Natural killer cell (primary cell): ENCODE results near the gene HHIP. TPM values are rescaled to one million over a fixed set of nuclear protein-coding genes. Genes with fewer than 3 reads are reported as not detected.

Experiments
- ATAC-seq, 3 donors: fragments of 150-1000 bp in 2 of 3; fragments of 200-7000 bp in 1 of 3; cut with Tn5 transposase; 1 replicate in 1 of 3; 2 replicates in 2 of 3; pipeline ENCODE4 v1.10.0; 2021; ENCODE audit warnings: mild to moderate bottlenecking in 2 of 3, moderate library complexity in 2 of 3
- DNase-seq, 2 donors: peaks; one replicate each; pipeline versions ENCODE4 v3.0.0 to v3.0.0-alpha.2; 2013 to 2021; ENCODE audit warnings: mixed read lengths in 1 of 2
- H3K27ac ChIP-seq: one replicate; pipeline ENCODE4 v1.5.1; 2013; ENCODE audit warnings: mild to moderate bottlenecking, low read length
- H3K27me3 ChIP-seq: one replicate; pipeline ENCODE4 v1.6.1; 2013; ENCODE audit warnings: low read length; ENCODE audit not compliant: control insufficient read depth, insufficient read depth
- H3K36me3 ChIP-seq: one replicate; pipeline ENCODE4 v1.6.1; 2013; ENCODE audit warnings: low read length; ENCODE audit not compliant: control insufficient read depth, insufficient read depth
- H3K4me1 ChIP-seq: one replicate; pipeline ENCODE4 v1.6.1; 2013; ENCODE audit warnings: low read length; ENCODE audit not compliant: control insufficient read depth, insufficient read depth
- H3K4me3 ChIP-seq: one replicate; pipeline ENCODE4 v1.5.1; 2013; ENCODE audit warnings: low read length
- H3K9me3 ChIP-seq: one replicate; pipeline ENCODE4 v1.6.1; 2013; ENCODE audit warnings: low read length; ENCODE audit not compliant: control insufficient read depth, insufficient read depth
- H3K27ac Mint-ChIP-seq, 2 donors: one replicate each; pipeline ENCODE4 v1.8.0; 2022; ENCODE audit warnings: mild to moderate bottlenecking in 2 of 2, mixed read lengths in 2 of 2, moderate library complexity in 1 of 2
- H3K27me3 Mint-ChIP-seq, 2 donors: one replicate each; pipeline ENCODE4 v1.8.0; 2022; ENCODE audit warnings: low read depth in 2 of 2, mixed read lengths in 2 of 2
- H3K36me3 Mint-ChIP-seq: one replicate; pipeline ENCODE4 v1.8.0; 2022; ENCODE audit warnings: mixed read lengths
- H3K4me1 Mint-ChIP-seq, 2 donors: one replicate each; pipeline ENCODE4 v1.8.0; 2022; ENCODE audit warnings: mixed read lengths in 2 of 2
- H3K4me3 Mint-ChIP-seq: one replicate; pipeline ENCODE4 v1.8.0; 2022; ENCODE audit warnings: mild to moderate bottlenecking, moderate library complexity, mixed read lengths
- H3K9me3 Mint-ChIP-seq, 2 donors: one replicate each; pipeline ENCODE4 v1.8.0; 2022; ENCODE audit warnings: mixed read lengths in 2 of 2
- WGBS: methylation state at CpG from one replicate; pipeline ENCODE4 v1.1.7; 2013; ENCODE audit warnings: missing lambda C conversion rate; ENCODE audit not compliant: insufficient coverage; 5-methylcytosine and 5-hydroxymethylcytosine counted together
- intact Hi-C: fragments of 100-400 bp; cut with micrococcal nuclease; formaldehyde crosslinking; loops from one replicate; pipeline ENCODE4 v1.14.2; 2022
- total RNA-seq, 4 donors: library from RNA; stranded (reverse); fragments of 120-200 nt in 1 of 4; gene quantifications; one replicate each; pipeline versions ENCODE4 v1.2.3 to v1.2.4, GENCODE V29; 2013 to 2022
- TF ChIP-seq, protein P1 (sequence below): fragments of 200-600 bp; IDR thresholded peaks from one replicate; pipeline ENCODE4 v1.8.0; 2022; ENCODE audit warnings: antibody characterized with exemption

HHIP gene
- total RNA-seq, 3 donors from 2014 or later (not counting 1 experiment from before 2014, with no cell fraction given): not detected

DNA sequence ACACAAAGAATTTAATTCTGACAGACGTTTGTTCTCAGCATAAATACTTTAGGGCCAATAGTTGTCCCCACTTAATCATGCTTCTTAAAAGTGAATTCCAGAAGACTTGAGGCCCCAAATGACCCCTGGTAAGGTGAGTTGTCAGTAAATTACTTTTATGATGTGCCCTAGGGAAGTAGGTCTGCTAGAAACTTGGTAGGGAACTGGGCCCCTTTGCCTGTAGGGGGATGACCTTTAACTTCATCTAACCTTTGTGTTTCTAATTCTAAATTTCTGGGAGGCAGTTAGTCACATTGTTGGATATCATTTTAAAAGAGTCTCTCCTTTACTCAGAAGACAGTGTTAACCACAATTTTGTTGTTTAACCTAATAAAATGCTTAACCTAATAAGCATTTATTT is 28.8 kb downstream of the HHIP start:
- Histone ChIP-seq H3K27me3 (no peaks in the 10 kb centered on the region), H3K27ac (no peak overlapping the region), H3K9me3 (no peaks in the 10 kb centered on the region), H3K4me1 (no peaks in the 10 kb centered on the region), H3K36me3 (no peaks in the 10 kb centered on the region), H3K4me3 (no peak overlapping the region)
- 73% methylated on average over 1 of the region's 1 CpG for WGBS
- ATAC-seq: no peak
- intact Hi-C loops: no loop called here
- TF ChIP-seq, protein P1, sequence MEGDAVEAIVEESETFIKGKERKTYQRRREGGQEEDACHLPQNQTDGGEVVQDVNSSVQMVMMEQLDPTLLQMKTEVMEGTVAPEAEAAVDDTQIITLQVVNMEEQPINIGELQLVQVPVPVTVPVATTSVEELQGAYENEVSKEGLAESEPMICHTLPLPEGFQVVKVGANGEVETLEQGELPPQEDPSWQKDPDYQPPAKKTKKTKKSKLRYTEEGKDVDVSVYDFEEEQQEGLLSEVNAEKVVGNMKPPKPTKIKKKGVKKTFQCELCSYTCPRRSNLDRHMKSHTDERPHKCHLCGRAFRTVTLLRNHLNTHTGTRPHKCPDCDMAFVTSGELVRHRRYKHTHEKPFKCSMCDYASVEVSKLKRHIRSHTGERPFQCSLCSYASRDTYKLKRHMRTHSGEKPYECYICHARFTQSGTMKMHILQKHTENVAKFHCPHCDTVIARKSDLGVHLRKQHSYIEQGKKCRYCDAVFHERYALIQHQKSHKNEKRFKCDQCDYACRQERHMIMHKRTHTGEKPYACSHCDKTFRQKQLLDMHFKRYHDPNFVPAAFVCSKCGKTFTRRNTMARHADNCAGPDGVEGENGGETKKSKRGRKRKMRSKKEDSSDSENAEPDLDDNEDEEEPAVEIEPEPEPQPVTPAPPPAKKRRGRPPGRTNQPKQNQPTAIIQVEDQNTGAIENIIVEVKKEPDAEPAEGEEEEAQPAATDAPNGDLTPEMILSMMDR: no peak
- Mint-ChIP-seq H3K36me3 (no peaks in the 10 kb centered on the region), H3K4me1 (no peaks in the 10 kb centered on the region), H3K4me3 (no peak overlapping the region), H3K27me3 (no peaks in the 10 kb centered on the region), H3K9me3 (no peaks in the 10 kb centered on the region), H3K27ac (no peak overlapping the region)
- no peak for DNase-seq

DNA sequence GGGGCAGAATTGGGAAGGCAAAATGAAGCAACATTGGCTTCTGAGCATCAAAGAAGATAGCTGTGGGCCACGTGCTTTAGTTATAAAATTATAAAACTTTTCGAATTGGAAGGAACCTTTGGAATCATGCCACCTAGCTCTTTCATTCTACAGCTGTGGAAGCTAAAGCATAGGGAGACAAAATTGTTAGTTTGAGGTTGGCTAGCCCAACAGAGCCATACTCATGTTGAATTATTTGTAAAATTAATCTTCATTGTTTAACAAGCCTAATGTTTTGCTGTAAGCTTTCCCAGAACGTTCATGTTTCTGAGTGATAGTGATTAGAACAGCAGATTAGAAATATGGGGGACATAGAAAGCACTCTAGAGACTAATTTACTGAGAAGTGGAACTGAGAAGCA is 35.9 kb downstream of the HHIP start:
- no peak overlapping the region for H3K27ac ChIP-seq
- Mint-ChIP-seq H3K9me3 (peaks cover 0 to 2% of the 10 kb centered on the region in 2 donors), H3K27me3 (no peaks in the 10 kb centered on the region), H3K4me1 (no peaks in the 10 kb centered on the region), H3K4me3 (no peak overlapping the region), H3K36me3 (no peaks in the 10 kb centered on the region), H3K27ac (no peak overlapping the region)
- no peaks in the 10 kb centered on the region for H3K9me3 ChIP-seq
- DNase-seq (no peak), ATAC-seq (no peak)
- intact Hi-C loops: no loop called here
- no peaks in the 10 kb centered on the region for H3K27me3 ChIP-seq
- WGBS: 56% methylated on average over 3 of the region's 3 CpGs
- no peaks in the 10 kb centered on the region for H3K4me1 ChIP-seq
- TF ChIP-seq, protein P1: no peak
- H3K4me3 ChIP-seq: no peak overlapping the region
- H3K36me3 ChIP-seq: no peaks in the 10 kb centered on the region

DNA sequence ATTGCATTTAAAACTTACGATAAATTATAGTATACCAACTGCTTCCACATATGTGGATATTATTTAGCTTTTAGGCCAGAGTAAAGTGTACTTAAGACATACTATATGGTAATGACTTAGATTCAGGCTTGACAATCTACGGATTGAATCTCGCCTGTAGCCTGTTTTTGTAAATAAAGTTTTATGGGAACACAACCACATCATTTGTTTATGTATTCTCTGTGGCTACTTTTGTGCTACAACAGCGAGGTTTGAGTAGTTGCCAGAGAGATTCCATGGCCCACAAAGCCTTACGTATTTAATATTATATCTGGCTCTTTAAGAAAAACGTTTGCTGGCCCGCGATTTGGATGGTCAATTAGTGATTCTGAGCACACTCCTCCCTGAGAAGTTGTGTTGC is 37.6 kb downstream of the HHIP start:
- no peak overlapping the region for H3K27ac ChIP-seq
- H3K36me3 ChIP-seq: no peaks in the 10 kb centered on the region
- DNase-seq (no peak), ATAC-seq (no peak)
- no peak overlapping the region for H3K4me3 ChIP-seq
- no peaks in the 10 kb centered on the region for H3K4me1 ChIP-seq
- Mint-ChIP-seq H3K27ac (no peak overlapping the region), H3K4me3 (no peak overlapping the region), H3K36me3 (no peaks in the 10 kb centered on the region), H3K27me3 (no peaks in the 10 kb centered on the region), H3K4me1 (no peaks in the 10 kb centered on the region), H3K9me3 (peaks cover 0 to 2% of the 10 kb centered on the region in 2 donors)
- WGBS: 92% methylated on average over 7 of the region's 8 CpGs
- TF ChIP-seq, protein P1: no peak
- no peaks in the 10 kb centered on the region for H3K9me3 ChIP-seq
- intact Hi-C loops: no loop called here
- no peaks in the 10 kb centered on the region for H3K27me3 ChIP-seq

DNA sequence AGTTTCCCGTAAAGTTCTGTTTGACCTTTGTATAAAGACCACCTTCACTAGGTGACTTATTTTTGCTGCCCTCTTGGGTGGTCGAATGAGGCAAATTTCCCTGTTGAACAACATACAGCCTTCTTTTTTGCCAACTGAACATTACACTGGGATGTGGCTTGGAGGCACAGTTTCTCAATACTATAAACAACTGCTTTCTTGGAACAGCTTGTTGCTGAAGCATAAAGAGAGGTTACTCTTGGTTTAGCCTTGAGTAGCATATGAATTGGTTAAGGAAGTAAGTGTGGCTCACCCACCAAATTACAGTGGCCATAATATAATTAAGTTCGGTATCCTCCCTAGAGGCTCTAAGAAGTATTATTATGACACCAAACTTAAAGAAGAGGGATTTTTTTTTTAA is 40.0 kb downstream of the HHIP start:
- Histone ChIP-seq H3K27me3 (no peaks in the 10 kb centered on the region), H3K4me1 (no peaks in the 10 kb centered on the region), H3K36me3 (no peaks in the 10 kb centered on the region), H3K4me3 (no peak overlapping the region), H3K27ac (no peak overlapping the region), H3K9me3 (no peaks in the 10 kb centered on the region)
- Mint-ChIP-seq H3K4me1 (no peaks in the 10 kb centered on the region), H3K4me3 (no peak overlapping the region), H3K27ac (no peak overlapping the region), H3K27me3 (no peaks in the 10 kb centered on the region), H3K36me3 (no peaks in the 10 kb centered on the region), H3K9me3 (peaks cover 0 to 2% of the 10 kb centered on the region in 2 donors)
- WGBS: 98% methylated on average over 2 of the region's 3 CpGs
- intact Hi-C loops: no loop called here
- TF ChIP-seq, protein P1: no peak
- ATAC-seq (no peak), DNase-seq (no peak)
